C1 segment of cervical spinal cord (tissue), 14 donors: ENCODE data around the gene NKAIN4.

Experiments
- DNase-seq, 14 donors: peaks; one replicate each; lab custom pipeline; 2025; lab: John Stamatoyannopoulos, UW

NKAIN4 gene

GRCh38 chr20:63288581-63289251 lies 34.5 kb upstream of the NKAIN4 start:
- no peak for DNase-seq

- DNase-seq = no peak
Observed at GRCh38 chr20:63287697-63288580, 33.7 kb upstream of the NKAIN4 start.

GRCh38 chr20:63286781-63287696 lies 32.8 kb upstream of the NKAIN4 start:
- DNase-seq = no peak

- no peak for DNase-seq
Observed at GRCh38 chr20:63285636-63286615, 31.7 kb upstream of the NKAIN4 start.

GRCh38 chr20:63284981-63285524 lies 30.8 kb upstream of the NKAIN4 start:
- DNase-seq = no peak

- no peak for DNase-seq
Observed at GRCh38 chr20:63284544-63284949, 30.3 kb upstream of the NKAIN4 start.

GRCh38 chr20:63284083-63284440 lies 29.8 kb upstream of the NKAIN4 start:
- DNase-seq = no peak

- no peak for DNase-seq
Observed at GRCh38 chr20:63283397-63284082, 29.3 kb upstream of the NKAIN4 start.

GRCh38 chr20:63282946-63283345 lies 28.7 kb upstream of the NKAIN4 start:
- peak in 1 of 14 donors; percentile 45 for DNase-seq

- no peak for DNase-seq
Observed at GRCh38 chr20:63281742-63282665, 27.7 kb upstream of the NKAIN4 start.

- no peak for DNase-seq
Observed at GRCh38 chr20:63280929-63281545, 26.8 kb upstream of the NKAIN4 start.

GRCh38 chr20:63280371-63280770 lies 26.1 kb upstream of the NKAIN4 start:
- DNase-seq = no peak

- no peak for DNase-seq
Observed at GRCh38 chr20:63279931-63280330, 25.7 kb upstream of the NKAIN4 start.

GRCh38 chr20:63278661-63279060 lies 24.4 kb upstream of the NKAIN4 start:
- DNase-seq = no peak

- DNase-seq = no peak
Observed at GRCh38 chr20:63277466-63278272, 23.4 kb upstream of the NKAIN4 start.

GRCh38 chr20:63276956-63277355 lies 22.7 kb upstream of the NKAIN4 start:
- DNase-seq = no peak

- DNase-seq = no peak
Observed at GRCh38 chr20:63275825-63276224, 21.6 kb upstream of the NKAIN4 start.
